GM06990 (cell line): ENCODE results near the gene CDKN2B.

Experiments used
- DNase-seq: peaks from one replicate; pipeline ENCODE4 v3.0.0-alpha.2; 2011; ENCODE audit not compliant: insufficient read length; ENCODE audit errors: extremely low read depth
- H3K27me3 ChIP-seq: replicated peaks from 2 replicates; pipeline ENCODE4 v1.6.0; 2011; ENCODE audit warnings: low read length; ENCODE audit not compliant: control insufficient read depth, insufficient read depth
- H3K36me3 ChIP-seq: 2 replicates; pipeline ENCODE4 v1.5.1; 2011; ENCODE audit warnings: low read length; ENCODE audit not compliant: control insufficient read depth, insufficient read depth
- H3K4me3 ChIP-seq: replicated peaks from 2 replicates; pipeline ENCODE4 v1.5.1; 2011; ENCODE audit warnings: low read depth, mild to moderate bottlenecking, control low read depth, low read length
- TF ChIP-seq, protein P1 (sequence below): IDR thresholded peaks from 2 replicates; pipeline ENCODE4 v1.5.1; 2011; ENCODE audit warnings: low read length, control low read depth, mild to moderate bottlenecking, inconsistent platforms; ENCODE audit not compliant: insufficient read depth, poor library complexity, severe bottlenecking

The CDKN2B gene

DNA sequence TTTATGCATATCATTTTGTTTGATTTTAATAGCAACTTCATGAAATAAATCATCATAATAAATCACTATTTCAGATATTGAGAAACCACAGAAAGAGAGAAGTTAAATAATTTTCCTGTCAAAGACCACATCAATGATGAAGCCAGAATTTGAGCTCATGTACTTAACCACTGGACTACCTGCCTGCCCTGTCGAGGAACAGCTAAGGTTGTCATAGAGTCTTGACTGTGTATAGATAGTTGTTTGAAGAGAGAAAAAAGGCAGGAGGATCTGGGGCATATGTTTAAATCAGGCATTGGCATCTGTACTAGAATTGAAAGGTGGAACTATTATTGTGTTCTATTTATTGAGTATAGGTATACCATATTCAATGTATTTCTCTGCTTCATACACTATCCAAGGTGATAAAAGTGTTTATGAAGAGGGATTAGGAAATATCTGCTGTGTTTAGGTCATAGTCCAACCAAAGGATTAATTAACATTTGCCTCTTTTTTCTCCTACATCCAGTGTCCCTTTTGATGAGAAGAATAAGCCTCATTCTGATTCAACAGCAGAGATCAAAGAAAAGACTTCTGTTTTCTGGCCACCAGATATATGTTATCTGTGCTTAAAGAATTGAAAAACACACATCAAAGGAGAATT lies 37.3 kb upstream of the CDKN2B start:
- Histone ChIP-seq H3K4me3 (no peak overlapping the region), H3K27me3 (no peaks in the 10 kb centered on the region), H3K36me3 (no peaks in the 10 kb centered on the region)
- DNase-seq = no peak
- TF ChIP-seq, protein P1, sequence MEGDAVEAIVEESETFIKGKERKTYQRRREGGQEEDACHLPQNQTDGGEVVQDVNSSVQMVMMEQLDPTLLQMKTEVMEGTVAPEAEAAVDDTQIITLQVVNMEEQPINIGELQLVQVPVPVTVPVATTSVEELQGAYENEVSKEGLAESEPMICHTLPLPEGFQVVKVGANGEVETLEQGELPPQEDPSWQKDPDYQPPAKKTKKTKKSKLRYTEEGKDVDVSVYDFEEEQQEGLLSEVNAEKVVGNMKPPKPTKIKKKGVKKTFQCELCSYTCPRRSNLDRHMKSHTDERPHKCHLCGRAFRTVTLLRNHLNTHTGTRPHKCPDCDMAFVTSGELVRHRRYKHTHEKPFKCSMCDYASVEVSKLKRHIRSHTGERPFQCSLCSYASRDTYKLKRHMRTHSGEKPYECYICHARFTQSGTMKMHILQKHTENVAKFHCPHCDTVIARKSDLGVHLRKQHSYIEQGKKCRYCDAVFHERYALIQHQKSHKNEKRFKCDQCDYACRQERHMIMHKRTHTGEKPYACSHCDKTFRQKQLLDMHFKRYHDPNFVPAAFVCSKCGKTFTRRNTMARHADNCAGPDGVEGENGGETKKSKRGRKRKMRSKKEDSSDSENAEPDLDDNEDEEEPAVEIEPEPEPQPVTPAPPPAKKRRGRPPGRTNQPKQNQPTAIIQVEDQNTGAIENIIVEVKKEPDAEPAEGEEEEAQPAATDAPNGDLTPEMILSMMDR = no peak

DNA sequence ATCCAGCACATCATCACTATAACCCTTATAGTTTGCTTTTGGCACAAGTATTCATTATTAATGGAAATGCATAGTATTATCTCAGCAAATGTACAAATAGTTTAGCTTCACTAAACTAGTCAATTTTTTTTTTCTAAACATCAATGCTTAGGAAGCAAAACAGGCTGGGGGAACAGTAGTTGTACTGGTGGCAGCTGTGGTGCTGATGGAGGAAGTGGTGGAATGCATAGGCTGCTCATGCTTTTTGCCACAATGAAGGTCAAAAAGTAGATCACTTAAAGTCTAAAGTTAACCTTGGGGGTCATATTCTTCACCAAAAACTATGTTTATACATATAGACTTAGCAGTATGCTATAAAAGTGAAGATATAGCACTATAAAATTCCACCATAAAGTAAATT lies 36.3 kb upstream of the CDKN2B start:
- Histone ChIP-seq H3K4me3 (no peak overlapping the region), H3K36me3 (no peaks in the 10 kb centered on the region), H3K27me3 (no peaks in the 10 kb centered on the region)
- DNase-seq = no peak
- TF ChIP-seq, protein P1 = no peak

DNA sequence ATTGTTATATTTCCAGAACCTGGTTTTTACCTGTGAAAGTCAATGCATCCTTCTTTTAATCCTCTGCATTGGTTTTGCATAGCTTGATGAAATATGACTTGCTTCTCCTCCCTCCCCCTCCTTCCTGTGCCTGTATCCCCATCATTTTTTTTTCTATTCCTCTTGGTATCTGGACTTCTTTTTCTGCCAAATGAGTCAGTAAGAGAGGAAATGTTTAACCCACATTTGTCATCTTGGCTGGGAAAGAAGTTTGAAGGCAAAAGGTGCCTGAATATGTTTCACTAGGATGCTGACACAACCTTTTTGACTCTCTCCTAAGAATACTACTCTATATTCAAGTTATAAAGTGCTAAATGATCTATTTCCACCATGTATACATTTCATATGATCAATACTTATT lies 35.5 kb upstream of the CDKN2B start:
- DNase-seq = no peak
- no peak overlapping the region for H3K4me3 ChIP-seq
- H3K36me3 ChIP-seq = no peaks in the 10 kb centered on the region
- TF ChIP-seq, protein P1 = no peak
- H3K27me3 ChIP-seq = no peaks in the 10 kb centered on the region

DNA sequence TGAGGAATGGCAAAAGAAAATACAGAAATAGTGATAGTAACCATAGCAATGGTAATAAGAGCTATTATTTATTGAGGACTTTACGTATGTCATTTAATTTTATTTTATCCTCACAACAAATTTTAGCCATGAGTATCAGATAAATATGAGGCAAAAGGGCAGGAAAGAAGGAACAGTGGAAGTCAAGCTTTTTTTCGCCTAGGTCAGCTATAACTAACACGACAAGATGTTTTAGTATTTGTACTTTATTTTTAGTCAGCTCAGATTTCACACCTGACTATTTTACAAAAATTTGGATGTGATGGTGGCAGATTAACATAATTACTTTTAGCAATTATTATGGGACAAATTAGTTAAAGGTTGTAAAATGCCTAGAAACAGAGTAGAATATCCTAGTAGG lies 34.8 kb upstream of the CDKN2B start:
- no peak for DNase-seq
- TF ChIP-seq, protein P1 = no peak
- Histone ChIP-seq H3K4me3 (no peak overlapping the region), H3K27me3 (no peaks in the 10 kb centered on the region), H3K36me3 (no peaks in the 10 kb centered on the region)

DNA sequence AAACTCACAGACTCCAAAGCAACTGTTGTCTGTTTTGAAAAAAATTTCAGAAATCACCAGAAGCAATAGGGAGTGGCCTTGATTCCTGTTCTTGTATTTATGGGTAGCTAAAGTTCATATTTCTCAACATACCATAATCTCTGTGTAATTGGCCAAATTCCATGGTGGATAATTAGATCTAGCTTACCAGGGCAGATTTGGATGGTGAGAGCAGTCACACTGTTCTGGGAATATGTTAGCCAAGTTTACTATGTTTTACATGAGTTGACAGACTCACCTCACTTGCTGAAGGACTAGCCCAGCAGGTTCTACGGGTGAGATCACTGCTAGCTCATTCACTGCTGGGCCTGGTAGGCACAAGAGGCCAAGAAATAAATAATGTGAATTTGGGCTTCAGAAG lies 32.7 kb upstream of the CDKN2B start:
- H3K4me3 ChIP-seq = no peak overlapping the region
- H3K27me3 ChIP-seq = no peaks in the 10 kb centered on the region
- no peak for DNase-seq
- H3K36me3 ChIP-seq = no peaks in the 10 kb centered on the region
- TF ChIP-seq, protein P1 = no peak

DNA sequence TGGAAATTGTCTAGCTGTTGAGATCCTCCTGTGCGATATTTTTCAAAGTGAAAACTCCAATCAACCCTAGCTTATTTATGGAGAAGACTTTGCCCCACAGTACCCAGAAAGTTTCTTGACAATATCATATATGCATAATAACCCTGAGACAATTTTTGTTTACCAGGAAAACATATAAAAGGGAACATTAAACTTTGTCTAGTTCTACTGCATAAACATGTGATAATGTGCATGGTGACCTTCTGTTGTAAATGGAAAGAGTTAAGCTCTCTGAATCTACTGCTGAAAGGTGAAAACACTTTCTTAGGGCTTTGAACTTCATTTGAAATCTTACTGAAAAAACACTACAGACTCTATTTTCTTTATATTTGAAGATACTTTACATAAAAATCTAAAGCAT lies 32.2 kb upstream of the CDKN2B start:
- no peak for DNase-seq
- TF ChIP-seq, protein P1 = no peak
- Histone ChIP-seq H3K36me3 (no peaks in the 10 kb centered on the region), H3K4me3 (no peak overlapping the region), H3K27me3 (no peaks in the 10 kb centered on the region)
